NCI-H1105 treated with DMSO at 0.1 percent for 48 hours (cell line): ENCODE data around the gene HLF.

ENCODE experiments used
- DNase-seq: peaks from one replicate; lab custom pipeline; 2025; lab: John Stamatoyannopoulos, UW

HLF gene

DNA sequence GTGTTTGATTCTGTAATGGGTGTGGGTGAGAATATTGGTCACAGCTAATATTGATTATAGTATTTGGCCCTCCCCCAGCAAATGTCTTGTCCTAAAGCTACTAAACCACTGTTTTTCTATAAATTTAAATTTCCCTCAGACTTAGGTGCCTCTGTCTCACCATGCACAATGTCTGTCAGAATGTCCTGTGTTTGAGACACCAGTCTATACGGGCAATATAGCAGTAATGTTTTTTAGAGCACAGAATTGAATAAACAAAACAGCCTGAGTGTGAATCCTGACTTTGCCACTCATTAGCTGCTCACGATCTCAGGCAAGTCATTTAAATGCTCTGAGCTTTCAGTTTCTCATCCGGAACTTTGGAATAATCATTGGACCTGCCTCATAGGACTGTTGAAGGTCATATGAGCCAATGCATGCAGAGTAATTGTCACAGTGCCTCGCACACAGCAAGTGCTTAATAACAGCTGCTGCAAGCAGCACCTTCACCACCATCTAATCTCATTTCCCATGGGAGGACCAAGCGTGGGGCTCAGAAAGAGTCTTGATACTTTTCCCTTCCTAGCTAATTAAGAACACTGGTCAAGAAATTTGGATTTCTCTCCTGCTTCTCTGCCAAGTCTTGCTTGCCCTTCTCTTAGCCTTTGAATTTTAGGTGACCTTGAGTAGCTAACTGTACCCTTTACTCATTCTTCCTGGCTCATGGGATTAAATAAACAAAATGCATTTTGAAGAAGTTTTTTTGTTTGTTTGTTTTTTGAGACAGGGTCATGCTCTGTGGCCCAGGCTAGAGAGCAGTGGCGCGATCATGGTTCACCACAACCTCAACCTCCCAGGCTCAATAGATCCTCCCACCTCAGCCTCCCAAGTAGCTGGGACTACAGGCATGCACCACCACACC is 9.8 kb downstream of the HLF start:
- DNase-seq = no peak

DNA sequence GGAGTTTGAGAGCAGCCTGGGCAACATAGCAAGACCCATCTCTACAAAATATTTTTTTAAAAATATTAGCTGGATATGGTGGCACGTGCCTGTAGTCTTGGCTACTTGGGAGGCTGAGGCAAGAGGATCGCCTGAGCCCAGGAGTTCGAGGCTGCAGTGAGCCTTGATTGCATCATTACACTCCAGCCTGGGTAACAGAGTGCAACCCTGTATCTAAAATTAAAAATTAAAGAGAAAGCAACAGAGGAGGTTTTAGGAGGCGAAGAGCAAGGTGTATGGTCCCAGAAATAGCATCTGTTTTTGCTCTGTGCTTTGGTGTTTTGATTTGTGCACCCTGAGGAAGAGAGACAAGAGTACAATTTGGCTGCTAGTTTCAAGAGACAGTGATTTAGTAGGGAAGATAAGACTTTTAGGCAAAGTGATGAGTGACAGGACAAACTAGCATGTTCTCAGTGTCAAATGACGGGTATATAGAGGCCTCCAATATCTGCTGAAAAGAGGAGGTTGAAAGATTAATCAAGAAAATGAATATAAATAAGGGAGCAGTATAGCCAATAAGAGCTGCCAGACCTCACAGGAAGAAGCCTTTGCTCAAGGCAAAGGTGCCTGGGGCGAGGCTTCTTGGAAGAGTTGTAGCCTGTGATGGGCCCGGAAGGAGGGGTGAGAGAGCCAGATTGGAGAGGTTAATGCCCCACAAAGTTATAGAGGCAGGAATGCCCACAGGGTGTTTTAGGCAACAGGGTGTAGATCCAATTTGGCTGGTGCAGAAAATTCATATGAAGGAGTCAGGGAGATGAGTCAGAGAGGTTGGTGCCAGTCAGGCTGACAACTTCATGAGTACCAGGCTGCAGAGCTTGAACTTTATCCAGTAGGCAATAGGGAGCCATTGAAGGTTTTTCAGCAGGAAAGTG is 11.4 kb downstream of the HLF start:
- no peak for DNase-seq

DNA sequence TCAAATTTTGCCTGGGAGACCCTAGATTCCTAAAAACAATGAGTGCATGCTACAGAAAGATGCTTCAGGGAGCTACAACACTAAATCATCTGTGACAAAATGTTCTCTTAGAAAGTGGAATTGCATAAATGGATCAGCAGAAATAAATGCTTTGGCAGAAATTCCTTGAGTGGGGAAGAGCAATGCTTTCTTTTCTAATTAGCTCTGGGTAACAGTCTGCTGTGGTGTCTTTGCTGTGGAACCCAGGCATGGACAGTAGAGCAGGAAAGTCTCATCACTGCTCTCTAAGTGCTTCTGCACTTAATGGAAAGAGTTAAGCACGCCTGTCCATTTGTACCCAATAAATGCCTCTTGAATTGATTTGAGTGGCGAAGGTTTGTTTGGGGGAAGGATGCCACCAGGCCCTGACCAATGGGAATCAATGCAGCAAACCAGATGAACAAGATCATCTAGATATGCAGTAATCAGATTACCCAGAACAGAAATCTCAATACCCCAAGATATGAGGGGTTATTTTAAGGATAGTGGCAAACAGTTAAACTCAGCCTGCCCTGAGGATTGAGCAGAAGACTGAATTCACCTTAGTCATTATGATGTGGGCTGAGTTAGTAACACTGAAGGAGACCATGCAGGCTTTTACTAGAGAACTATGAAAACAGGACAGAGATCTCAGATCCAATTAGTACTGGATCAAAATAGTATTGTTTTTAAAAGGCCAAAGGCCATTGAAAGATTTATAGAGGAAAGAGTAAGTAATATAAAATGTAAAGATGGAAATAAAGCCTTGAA is 13.6 kb downstream of the HLF start:
- DNase-seq = no peak

DNA sequence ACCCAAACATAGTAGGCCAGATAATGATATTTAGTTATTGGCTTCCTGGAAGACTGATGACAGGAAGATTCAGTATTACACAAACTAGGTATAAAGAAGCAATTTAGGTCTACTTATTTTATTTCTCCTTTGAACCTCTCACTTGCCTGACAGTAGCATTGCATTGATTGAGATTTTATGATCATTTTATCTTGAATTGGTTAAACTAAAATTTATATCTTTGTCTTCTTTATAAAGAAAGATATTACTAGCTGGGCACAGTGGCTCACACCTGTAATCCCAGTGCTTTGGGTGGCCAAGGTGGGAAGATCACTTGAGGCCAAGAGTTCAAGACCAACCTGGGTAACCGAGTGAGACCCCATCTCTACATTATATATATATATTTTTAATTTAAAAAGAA is 14.4 kb downstream of the HLF start:
- no peak for DNase-seq

DNA sequence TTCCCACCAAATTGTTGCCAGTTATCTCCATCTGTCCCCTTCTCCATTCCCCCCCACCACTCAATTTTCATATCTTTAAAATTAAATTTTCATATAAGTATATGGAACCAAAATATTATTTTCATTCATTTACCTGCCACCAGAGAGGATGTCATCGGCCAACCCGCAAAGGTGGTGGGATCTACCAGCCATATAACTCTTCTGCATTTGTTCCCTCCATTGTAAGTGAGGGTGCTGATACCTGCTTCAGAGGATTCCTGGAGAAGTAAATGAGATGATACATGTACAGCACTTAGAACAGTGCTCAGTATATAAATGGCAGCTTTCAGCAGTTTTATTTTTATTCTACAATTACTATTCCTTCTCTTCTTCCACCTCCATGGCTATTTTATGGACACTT is 15.0 kb downstream of the HLF start:
- DNase-seq = no peak

DNA sequence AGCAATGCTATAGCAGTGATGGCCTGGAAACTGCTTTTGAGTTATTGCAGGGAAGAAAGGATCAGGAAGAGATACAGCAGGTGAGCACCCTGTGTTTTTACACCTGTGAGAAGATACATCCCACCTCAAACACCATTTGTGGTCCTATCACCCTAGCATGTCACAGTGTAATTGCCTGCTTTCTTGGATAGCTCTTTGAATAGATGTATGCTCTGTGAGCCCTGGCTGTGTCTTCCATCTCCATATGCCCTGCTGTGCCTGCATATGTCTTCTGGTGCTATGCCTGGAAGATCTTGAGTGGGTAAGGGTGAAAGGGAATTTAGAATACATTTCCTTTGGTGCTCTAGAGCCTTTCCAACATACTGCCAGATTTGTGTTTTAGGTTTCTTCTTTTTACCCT is 15.5 kb downstream of the HLF start:
- no peak for DNase-seq

DNA sequence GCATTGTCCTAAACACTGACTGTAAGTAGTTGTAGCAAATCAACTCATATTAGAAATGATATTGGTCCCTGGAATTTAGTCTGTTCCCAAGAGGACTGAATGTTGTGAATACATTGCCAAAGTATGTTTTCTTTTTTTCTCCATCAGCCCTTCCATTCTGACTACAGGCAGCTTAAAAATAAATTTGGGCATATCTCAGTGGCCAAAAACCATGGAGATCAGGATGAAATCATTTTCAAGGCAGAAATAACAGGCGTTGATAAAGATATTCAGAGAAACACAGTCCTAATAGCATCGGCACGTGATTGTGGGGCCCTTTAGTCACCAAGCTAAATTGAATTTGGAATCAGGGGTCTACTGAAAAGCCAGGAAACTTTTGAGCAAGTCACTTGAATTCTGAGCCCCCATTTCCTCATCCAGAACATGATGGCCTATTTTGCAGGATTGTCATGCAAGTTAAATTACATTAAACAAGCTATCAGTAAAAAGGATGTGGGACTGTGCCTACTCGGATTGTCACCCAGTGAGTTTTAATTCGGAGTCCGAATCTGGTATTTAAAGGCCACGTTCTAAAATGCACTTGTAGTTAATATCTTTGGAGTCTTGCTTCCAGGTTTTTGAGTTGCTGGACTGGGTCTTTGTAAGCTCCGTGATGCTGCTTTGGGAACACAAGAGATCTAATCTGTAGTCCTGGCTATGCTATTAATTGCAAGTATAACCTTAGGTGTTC is 17.1 kb downstream of the HLF start:
- DNase-seq = no peak

DNA sequence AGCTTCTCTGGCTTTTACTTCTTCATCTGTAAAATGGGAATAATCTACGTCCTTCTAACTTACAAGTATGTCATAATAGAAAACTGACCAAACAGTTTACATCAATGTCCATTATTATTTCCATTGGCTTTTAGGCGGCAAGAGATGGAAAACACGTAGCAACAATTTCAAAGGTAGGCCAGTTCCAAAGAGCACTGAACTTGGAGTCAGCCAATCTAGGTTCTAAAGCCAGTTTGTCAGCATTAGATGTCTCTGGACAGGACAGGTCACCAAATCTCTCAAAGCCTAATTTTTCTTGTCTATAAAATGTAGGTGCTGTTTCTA is 17.6 kb downstream of the HLF start:
- no peak for DNase-seq

DNA sequence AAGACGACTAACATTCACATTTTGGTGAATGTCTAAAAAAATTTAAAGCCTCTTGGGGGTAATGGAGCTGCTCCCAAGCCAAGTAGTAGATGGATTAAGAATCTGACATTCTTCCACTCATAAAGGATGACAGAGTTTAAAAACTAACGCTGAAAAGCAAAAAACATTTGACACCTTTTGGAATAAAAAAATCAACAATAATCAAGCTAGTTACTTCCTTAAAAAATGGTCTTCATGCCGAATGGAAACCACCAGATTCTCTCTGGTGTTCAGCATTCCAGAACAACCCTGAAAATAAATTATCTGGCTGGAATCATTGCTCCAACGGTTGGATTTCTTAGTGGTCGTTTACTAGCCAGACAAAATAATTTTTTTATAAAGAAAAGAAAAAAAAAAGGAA is 18.0 kb downstream of the HLF start:
- no peak for DNase-seq

DNA sequence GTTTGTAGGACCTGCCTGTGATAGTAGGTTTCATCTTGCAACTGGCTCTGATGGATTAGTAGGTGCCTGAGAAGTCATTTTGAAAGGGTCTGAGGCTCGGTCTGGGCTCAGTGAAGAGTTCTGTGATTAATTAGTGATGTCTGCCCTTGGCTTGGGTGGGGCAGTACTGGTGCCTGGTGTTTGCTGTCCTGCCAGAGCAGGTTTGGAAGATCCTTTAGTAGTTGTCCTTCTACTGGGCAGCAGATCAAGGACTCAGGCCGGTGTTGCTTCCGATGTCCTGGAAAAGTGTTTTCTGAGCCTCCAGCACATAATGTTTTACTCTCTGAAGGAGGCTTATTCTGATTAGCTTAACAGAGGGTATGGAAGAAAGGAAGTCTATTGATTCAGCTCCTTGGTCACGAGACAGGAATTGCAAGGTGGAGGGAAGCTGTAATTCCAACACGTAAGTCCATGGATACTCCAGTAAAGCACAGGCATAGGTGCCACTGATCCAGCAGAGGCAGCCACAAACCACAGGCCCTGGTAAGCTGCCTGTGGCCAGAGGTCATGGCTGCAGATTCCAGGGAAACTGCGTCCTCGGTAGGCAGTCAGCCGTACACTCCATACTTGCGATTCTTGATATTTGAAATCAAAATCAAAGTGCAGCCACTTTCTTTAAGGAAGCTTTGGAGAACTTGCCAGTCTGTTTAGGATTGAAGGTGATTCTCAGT is 18.7 kb downstream of the HLF start:
- DNase-seq = no peak

DNA sequence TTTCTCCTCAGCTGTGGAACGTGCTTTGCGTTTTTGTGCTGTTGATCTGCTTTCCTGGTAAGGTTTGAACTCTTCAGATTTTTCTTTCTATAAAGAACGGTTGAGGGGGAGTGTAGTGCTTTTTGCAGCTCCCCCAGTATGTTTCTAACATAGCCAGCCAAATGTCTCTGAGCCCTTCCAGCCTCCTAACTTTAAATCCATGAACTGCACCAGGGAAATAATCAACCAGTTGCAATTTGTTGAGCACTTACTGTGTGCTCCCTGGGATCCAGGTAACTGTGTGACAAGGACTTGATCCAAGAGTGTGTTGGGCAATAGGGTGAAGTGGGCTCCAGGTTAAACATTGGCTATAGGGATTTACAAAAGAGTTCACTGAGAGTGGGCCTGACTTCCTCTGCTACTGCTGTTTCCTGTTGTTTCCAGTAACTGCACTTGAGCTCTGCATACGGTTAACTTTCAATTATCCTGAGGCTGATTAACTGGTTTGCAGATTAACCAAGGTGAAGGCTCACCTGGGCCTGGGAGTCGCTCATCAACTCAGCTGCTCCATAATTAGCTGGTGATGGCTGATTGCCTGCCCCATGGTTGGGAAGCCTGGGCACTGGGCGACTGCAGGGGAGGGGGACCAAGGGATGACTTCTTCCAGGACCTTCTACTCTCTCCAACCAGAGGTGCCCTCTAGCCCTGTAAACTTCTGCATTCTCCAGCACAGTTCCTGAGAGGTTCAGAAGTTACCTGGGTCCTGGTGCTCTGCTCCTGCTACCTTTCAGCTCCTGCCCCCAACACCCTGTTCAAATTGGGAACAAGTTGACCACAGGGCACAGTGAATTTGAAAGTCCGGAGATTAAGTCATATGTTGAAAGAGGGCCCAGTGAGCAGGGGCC is 19.5 kb downstream of the HLF start:
- DNase-seq = no peak

DNA sequence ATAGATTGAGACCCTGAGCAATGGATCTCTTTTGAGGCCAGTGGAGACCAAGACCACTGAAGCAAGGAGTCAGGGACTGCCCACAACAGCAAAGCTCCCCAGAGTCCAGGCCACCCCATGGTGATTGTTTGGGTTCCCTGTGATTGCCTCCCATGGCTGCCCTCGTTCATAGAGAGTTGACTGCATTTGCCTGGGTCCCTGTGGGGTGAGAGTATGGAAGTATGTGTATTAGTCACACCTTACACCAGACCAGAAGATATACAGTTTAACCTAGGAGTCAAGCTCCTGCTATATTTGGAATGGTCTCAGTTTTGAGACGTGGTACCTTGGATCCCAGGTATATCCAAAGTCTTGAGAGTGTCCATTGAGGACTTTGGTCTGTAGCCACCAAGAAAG is 20.2 kb downstream of the HLF start:
- DNase-seq = no peak

DNA sequence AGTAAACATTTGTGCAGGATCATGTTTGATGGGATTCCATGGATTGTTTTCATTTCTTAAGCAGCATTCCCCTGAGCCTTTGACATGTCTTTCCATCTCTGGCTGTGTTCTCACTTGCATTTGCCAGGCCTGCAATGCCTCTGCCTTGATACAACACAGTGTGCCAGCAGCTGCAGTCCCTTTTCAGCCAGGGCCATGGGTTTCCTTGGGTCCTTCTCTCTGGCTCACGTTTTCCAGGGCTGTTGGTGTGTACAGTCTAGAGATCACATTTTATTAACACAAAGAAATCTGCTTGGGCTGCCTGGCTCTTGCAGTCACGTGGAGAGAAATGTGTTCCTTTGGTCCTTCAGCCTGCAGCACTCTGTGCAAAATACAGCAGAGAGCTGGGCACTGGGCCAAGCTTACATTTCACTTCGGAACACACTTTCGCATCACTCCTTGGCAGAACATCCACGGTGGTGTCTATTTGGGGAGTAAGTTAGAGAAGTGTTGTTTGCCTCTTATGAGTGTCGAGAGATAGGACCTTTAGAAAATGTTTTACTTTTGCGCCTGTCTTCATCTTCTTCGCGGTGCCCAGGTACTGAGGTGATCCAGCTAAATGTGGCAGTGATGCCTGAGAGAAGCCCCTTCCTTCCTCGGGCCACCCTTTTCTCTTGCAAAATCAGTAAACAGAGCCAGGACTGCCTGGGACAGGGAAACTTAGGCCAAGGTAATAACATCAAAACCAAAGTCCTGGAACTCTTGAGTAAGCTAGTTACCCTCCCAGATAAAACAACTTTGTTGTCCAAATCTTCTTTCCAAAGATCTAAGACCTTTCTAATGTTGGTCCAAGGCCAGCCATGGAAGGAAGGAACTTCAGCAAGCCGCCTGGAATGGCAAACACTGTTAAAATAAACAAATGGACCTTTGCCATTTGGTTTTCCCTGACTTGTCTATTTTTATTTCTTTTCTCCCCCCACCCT is 20.9 kb downstream of the HLF start:
- peak; percentile 80 for DNase-seq

DNA sequence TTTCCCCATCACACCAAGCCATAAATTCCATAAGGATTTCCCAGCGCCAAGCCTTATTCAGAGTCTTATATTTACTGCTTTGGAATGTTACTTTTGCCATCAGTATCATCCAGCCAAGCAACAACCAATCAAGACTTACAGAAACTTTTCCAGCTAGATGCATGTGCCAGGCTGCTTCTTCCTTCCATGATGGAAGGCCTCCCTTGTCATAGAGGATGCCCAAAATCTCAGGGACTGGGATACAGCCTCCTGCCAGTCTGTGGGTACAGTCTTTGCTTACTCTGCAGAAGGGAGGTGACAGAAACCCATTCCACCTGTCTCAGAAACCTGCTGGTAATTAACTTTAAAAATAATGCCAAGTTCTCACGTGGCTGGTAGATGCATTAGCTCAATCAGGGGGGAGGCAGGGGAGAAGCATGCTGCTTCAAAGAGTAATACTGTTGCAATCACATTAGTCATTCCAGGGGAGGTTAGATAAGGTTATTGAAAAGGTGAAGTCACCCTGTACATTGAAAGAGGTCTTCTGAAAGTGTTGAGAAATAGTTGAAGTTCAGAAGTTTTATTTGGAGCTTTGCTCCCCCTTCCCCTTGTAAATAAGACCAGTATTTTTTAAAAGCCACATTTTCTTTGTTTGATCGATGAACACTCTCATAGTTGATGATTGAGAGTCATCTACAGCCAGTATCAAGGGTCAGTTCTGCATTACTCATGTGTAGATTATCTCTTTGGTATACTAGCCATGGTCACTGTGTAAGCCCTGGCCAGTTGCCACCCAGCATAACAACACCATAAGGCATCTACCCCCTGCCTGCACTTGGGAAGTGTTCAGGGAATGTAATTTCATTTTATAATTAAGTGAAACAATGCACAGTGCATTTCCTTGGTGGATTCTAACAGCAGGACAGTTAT is 22.2 kb downstream of the HLF start:
- no peak for DNase-seq

DNA sequence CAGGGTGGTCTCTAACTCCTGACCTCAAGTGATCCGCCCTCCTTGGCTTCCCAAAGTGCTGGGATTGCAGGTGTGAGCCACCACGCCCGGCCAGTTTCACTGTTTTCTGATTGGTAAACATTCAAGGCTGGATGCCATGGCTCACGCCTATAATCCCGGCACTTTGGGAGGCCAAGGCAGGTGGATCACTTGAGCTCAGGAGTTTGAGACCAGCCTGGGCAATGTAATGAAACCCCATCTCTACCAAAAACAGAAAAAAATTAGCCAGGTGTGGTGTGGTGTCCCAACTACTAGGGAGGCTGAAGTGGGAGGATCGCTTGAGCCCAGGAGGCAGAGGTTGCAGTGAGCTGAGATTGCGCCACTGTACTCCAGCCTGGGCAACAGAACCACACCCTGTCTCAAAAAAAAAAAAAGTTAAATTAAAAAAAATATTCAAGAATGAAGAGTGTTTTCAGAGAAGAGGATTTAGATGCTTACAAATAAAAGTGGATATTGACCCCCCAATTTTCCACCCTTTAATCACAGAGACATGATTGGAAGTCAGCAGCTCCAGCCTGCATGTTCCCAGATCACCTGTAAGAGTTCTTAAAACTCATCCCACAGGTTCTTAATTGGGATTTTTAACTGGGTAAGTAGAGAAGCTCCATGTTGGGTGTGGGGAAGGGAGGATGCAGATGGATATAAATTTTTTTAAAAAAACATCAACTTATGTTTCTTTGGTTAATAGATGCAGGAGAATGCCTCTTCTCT is 23.8 kb downstream of the HLF start:
- DNase-seq = no peak

DNA sequence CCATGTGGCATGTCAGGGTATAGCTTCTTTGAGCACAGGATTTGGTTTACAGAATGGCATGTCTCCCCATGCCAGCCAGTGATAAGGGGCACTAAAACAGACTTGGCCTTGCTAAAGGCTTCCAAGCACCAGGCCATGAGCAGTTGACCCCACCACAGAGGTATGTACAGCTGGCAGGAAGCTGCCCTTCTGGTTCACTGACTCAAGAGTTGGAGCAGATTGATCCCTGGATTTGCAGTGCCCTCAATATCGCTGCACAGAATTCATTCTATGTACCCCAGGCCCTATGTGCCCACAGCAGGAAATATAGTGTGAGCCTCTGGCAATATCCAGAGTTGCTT is 24.3 kb downstream of the HLF start:
- no peak for DNase-seq

DNA sequence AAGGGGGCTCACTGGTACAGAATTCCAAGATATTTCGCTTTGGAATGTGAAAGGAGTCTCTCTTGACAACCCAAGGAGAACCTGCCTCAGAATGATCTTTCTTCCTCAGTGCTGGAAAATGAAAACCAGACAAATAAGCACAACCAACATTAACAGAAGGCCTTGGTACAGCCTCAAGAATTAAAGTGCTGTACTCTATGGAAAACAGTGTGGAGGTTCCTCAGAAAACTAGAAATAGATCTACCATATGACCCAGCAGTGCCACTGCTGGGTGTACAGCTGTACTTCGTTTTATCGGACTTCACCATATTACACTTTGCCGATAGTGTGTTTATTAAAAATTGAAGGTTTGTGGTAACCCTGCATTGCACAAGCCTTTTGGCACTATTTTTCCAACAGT is 25.2 kb downstream of the HLF start:
- no peak for DNase-seq
